GM18519 (cell line): Measurements from ENCODE around the gene RPF1.
A peak's percentile ranks its signal among the peaks of the same experiment; 100 is the strongest.
"Not testable (repeated sequence)": the region's sequence is repeated elsewhere in the genome, so short reads cannot be mapped to it uniquely, and the experiment has no call there.

Source experiments
- ATAC-seq: cut with Tn5 transposase; IDR thresholded peaks from one replicate; pipeline ENCODE4 v1.9.1; 2021; ENCODE audit warnings: mild to moderate bottlenecking, moderate library complexity; ENCODE audit not compliant: unreplicated experiment, low FRiP score

RPF1 gene

DNA sequence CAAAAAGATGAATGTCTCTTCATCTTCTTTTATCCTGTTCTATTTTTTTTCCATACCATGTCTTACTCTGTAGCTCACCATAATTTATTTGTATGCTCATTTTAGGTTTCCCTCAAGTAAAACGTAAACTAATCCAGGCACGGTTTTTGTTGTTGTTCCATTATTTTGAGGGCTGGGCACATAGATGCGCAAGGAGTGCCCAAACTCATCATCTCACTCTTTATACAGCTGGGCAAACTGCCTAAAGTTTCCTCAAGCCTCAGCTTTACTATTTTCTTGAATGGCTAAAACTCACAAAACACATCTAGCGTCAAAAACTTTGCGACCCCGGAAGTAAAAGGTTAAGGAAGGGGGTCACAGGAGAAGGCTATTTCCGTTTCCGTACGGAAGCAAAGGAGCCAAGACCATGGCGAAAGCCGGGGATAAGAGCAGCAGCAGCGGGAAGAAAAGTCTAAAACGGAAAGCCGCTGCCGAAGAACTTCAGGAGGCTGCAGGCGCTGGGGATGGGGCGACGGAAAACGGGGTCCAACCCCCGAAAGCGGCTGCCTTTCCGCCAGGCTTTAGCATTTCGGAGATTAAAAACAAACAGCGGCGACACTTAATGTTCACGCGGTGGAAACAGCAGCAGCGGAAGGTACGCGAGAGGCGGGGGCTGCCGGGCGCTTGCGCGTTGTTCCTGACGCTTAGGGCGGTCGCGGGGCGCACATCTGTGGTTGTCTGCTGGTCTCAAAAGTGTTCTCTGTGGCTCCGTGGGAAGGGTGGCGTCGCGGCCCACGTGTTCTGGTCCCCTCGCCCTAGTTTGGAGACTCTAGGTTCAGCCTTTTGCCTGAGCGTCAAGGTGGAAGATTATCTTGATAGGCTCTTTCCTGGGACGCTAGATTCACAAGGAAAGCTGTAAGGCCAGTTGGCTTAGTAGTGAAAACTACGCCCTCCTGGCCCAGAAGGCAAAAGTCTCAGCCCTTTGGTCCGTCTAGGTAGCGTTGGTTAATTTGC lies at the start of gene RPF1:
Gene RPF1, plus strand, starts transcription at position 391 of the 993 bp plus-strand sequence. Its CDS starts 16 bp downstream, at position 407.
- ATAC-seq: peak; percentile 73

DNA sequence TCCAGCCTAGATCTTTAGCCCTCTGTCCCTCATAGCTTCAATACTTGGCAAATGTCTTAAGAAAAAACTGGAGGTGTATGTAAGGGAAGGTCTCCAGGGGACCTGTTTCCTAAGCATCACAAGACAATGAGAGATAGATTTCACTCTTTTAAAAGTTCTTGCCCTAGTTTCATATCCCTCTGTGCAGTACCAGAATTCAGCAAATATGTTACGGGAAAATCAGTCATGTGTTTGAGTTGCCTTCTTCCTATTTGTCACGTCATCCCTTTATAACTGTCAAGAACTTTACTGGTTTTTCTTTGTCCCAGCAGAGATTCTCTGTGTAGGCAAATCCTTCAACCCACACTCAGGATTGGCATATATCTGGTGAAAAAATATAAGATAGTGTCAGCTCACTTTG lies 48.5 kb upstream of the RPF1 start:
- no peak for ATAC-seq

DNA sequence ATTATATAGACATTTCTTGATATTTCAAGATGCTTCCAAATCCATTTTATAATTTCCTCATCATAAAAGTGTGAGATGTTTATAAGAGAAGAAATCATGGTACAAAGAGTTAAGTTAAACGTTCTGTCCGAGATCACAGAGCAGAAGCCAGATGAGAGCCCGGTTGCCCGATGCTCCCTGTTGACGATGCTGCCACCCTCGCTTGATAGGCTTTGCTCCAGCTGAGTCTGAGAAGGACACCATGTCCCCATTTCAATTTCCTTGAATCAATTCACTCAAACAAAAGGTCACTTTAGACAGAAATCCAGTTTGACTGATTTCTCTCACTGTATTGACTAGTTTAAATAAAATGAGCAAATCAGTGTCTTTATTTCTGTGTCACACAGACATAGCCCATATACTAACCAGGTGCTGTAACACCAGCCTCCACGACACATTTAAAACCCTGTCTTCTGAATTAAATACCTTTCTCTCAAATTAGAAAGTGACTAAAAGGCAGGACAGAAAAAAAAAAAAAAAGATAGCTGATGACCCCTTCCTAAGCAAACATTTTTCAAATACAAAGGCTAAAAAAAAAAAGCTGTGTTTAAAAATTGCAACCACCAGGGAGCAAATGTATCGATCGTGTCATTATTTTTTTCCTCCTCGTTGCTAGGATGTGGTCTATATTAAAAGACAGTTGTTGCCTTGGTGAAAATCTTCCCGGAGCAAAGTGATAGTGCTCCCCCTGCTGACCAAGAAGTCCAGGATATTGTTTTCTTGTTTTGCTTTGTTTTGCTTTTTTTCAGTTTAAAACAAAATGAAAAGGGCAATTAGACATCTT lies 45.6 kb upstream of the RPF1 start:
- no peak for ATAC-seq

DNA sequence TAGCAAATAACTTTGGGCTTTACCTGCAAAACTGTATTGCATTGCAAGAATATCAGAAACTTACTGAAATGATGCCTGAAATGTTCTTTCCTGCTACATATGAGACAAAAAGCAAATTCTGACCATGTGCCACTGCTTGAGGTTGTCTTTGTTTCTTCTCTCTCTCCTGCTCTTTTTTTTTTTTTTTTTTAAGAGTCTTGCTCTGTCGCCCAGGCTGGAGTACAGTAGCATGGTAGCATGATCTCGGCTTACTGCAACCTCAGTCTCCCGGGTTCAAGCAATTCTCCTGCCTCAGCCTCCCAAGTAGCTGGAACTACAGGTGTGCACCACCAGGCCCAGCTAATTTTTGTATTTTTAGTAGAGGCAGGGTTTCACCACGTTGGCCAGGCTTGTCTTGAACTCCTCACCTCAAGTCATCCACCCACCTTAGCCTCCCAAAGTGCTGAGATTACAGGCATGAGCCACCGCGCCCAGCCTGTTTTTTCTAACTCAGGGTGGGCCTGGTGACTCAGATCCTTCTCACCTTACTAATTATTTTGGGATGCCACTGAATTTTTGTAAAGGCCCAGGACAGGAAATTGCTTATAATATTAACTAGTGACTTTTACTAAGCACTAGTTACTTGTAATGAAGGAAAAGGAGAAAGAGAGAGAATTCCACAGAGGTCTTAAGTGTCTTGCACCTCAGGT lies 44.8 kb upstream of the RPF1 start:
- ATAC-seq: no peak

- ATAC-seq: no peak
Observed at GRCh38 chr1:84434801-84435549, 44.1 kb upstream of the RPF1 start.

- ATAC-seq: peak; percentile 47
Observed at GRCh38 chr1:84436876-84437655, 42.0 kb upstream of the RPF1 start.

DNA sequence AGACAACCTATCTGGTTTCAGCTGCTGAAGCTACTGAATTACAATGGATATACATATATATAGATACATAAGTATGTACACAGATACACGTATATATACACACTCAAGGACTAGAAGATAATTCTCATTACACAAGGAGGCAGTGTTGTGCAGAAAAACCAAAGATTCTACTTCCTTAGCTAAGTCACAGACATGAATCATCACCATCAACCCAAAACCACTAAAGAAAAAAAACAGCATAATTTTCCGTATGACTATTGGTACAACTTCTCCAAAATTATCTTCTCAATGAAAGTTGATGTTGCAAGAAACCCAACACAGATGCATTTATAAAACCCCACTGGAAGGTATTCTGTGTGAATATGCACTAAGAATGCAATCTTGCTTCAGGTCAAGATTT lies 36.8 kb upstream of the RPF1 start:
- peak; percentile 90 for ATAC-seq

GRCh38 chr1:84442747-84443646 lies 36.1 kb upstream of the RPF1 start:
- ATAC-seq: not testable (repeated sequence)

DNA sequence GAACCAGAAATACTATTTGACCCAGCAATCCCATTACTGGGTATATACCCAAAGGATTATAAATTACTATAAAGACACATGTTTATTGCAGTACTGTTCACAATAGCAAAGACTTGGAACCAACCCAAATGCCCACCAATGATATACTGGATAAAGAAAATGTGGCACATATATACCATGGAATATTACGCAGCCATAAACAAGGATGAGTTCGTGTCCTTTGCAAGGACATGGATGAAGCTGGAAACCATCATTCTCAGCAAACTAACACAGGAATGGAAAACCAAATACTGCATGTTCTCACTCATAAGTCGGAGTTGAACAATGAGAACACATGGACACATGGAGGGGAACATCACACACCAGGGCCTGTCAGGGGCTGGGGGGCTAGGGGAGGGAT lies 30.4 kb upstream of the RPF1 start:
- not testable (repeated sequence) for ATAC-seq

DNA sequence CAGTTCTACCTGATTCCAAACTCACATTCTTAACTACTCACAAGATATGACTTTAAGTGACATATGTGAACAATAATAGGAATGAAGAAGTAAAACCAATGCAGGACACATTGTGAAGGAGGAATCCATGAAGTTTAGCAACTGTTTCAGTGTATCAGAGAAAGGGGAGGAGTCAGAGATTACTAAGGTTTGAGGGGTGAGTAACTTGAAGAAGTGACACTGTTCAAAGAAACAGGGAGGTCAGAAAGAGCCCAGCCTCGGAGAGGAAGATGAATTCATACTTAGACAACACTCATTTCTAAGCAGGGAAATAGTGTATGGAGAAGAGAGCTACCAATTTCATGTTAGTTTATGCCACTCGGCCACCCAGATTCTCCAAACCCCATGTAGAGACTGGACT lies 28.2 kb upstream of the RPF1 start:
- ATAC-seq: no peak

DNA sequence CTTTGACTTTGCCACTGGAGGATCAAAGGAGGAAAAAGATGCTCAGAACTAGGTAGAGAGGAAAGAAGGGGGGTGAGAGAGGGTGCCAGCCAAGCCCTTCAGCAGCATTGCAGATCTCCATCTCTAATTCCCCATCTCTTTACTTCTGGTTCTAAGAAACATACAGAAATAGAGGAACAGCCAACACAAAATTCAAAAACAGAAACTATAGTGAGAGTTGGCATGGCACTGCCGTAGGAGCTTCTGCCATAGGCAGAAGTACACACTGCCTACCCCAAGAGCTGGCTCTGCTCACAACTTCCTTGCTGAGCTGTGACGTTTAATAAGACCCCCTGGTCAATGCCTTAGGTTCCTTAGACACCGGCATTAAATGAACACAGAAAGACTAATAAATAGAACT lies 26.6 kb upstream of the RPF1 start:
- ATAC-seq: no peak

DNA sequence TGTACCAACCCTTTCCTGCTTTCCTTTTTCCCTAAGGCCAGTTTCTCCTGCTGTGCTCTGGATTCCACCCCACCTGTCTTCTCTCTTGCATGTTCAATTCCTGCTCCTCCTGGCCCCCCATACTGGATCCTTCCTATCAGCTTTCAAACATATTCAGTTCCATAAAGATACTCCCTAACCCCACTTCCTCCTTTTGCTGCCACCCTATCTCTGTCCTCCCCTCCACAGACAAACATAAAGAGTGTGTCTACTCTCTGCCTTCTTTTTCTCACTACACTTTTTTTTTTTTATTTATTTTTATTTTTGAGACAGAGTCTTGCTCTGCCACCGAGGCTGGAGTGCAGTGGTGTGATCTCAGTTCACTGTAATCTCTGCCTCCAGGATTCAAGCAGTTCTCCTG lies 16.9 kb upstream of the RPF1 start:
- no peak for ATAC-seq

DNA sequence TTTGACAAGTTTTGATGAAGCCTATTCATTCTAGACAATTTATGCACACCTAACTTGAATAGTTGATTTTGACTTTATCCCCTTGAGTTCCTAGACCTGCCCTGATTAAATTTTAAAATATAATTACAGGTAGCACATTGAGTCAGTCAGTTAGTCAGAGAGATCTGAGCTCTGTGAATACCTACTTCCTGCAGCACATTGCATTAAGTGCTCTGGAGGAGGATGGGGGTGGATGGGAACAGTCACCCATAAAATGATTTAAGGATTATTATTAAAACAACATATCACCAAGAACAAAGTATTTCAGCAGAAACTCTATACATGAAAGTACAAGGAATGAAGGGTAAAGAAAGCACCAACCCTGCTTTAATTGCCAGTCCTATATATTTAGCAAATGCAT lies 11.8 kb upstream of the RPF1 start:
- ATAC-seq: no peak

GRCh38 chr1:84476225-84476624 lies 2.8 kb upstream of the RPF1 start:
- no peak for ATAC-seq

DNA sequence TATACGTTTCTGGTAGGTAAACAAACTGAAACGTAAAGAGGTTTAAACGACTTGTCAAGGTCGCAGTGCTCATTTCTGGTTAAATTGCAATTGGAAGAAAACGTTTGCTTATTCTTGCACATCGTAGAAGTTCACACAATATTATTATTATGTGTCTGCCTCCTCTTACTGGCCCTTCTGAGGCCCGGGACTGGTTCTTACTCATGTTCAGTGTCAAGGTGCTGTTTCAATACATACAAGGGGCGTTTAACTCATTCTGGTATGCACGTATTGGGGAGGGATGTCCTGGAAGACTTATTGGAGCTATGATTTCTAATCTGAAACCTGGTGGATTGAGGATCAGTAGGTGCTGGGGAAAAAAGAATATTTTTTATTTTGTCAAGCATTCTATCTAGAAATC lies 932 bp downstream of the RPF1 start:
- peak; percentile 9 for ATAC-seq

GRCh38 chr1:84480650-84481049 lies 1.6 kb downstream of the RPF1 start:
- no peak for ATAC-seq

DNA sequence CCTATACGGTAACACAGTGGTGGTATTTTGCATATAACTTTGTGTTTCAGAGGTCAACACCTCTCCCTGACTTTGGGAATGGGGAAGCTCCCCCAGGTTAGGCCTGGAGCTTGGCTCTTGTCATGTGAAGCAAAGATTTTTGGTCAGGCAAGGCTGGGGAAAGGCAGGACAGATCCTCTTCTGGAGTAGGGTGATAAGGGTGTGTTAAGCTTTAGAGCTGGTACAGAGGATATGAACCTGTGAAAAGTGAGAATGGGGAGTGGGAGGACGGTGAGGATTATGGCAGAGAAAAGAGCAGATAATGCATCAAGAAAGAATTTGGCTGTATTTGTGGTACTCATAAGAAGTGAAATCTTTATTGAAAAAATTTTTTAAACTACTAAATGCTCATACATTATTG lies 2.3 kb downstream of the RPF1 start:
- ATAC-seq: no peak

GRCh38 chr1:84488107-84488506 lies 9.0 kb downstream of the RPF1 start:
- ATAC-seq: no peak
